HG03175 (cell line): ENCODE results near the gene GMCL1.
"Not testable (repeated sequence)": the region's sequence is repeated elsewhere in the genome, so short reads cannot be mapped to it uniquely, and the experiment has no call there.

Experiments
- ATAC-seq: cut with Tn5 transposase; IDR thresholded peaks from one replicate; pipeline ENCODE4 v1.9.1; 2021; ENCODE audit warnings: mild to moderate bottlenecking, moderate library complexity; ENCODE audit not compliant: unreplicated experiment

The GMCL1 gene

GRCh38 chr2:69847068-69847828 is 17.8 kb downstream of the GMCL1 start:
- no peak for ATAC-seq

- ATAC-seq = no peak
These were observed 18.8 kb downstream of the GMCL1 start for GRCh38 chr2:69848186-69848790.

- no peak for ATAC-seq
These were observed 28.8 kb downstream of the GMCL1 start for GRCh38 chr2:69858261-69858660.

- no peak for ATAC-seq
These were observed 33.8 kb downstream of the GMCL1 start for GRCh38 chr2:69863298-69863697.

- ATAC-seq = no peak
These were observed 59.0 kb downstream of the GMCL1 start for GRCh38 chr2:69888451-69888850.

GRCh38 chr2:69889302-69889701 is 59.8 kb downstream of the GMCL1 start:
- no peak for ATAC-seq

- ATAC-seq = no peak
These were observed 61.4 kb downstream of the GMCL1 start for GRCh38 chr2:69890881-69891280.

- ATAC-seq = not testable (repeated sequence)
These were observed 63.5 kb downstream of the GMCL1 start for GRCh38 chr2:69892838-69893424.

- peak; percentile 75 for ATAC-seq
These were observed 64.5 kb downstream of the GMCL1 start, which contains the start of gene SNRNP27 for GRCh38 chr2:69893684-69894551. Gene SNRNP27, plus strand, starts transcription at chr2:69893956. Its CDS starts 29 bp downstream, at chr2:69893985.

GRCh38 chr2:69894737-69895136 is 65.3 kb downstream of the GMCL1 start:
- not testable (repeated sequence) for ATAC-seq

GRCh38 chr2:69902213-69902922 is 72.9 kb downstream of the GMCL1 start:
- ATAC-seq = no peak

GRCh38 chr2:69907216-69907615 is 77.8 kb downstream of the GMCL1 start:
- no peak for ATAC-seq

GRCh38 chr2:69911985-69912563 is 82.6 kb downstream of the GMCL1 start:
- ATAC-seq = no peak

GRCh38 chr2:69914164-69914949 is 84.9 kb downstream of the GMCL1 start:
- peak; percentile 89 for ATAC-seq

GRCh38 chr2:69914950-69915945 is 85.8 kb downstream of the GMCL1 start, which contains the start of gene MXD1:
Gene MXD1, plus strand, starts transcription at chr2:69915109. Its CDS starts 222 bp downstream, at chr2:69915331.
- no peak for ATAC-seq

GRCh38 chr2:69916106-69916505 is 86.6 kb downstream of the GMCL1 start:
- no peak for ATAC-seq

GRCh38 chr2:69917852-69918251 is 88.4 kb downstream of the GMCL1 start:
- no peak for ATAC-seq

- no peak for ATAC-seq
These were observed 88.9 kb downstream of the GMCL1 start for GRCh38 chr2:69918401-69918800.
